Measurements from ENCODE around the gene PEX11G.

- TF ChIP-seq ATF1 (CRISPR knock-in tag; IDR thresholded peaks at IDR 0.05) (no peak), NR2C2 (CRISPR knock-in tag; IDR thresholded peaks at IDR 0.05) (no peak), JUN (CRISPR knock-in tag; IDR thresholded peaks at IDR 0.05) (no peak), CREB1 (CRISPR knock-in tag; IDR thresholded peaks at IDR 0.05) (no peak), TCF7 (CRISPR knock-in tag; IDR thresholded peaks at IDR 0.05; ENCODE audit: low read depth) (no peak), KAT7 (CRISPR knock-in tag; IDR thresholded peaks at IDR 0.05; ENCODE audit: borderline replicate concordance) (no peak), SP1 (CRISPR knock-in tag; conservative IDR thresholded peaks at IDR 0.05) (no peak), ZNF219 (CRISPR knock-in tag; IDR thresholded peaks at IDR 0.05; ENCODE audit: borderline replicate concordance) (no peak), TEAD4 (CRISPR knock-in tag; IDR thresholded peaks at IDR 0.05) (no peak), OVOL2 (CRISPR knock-in tag; IDR thresholded peaks at IDR 0.05; ENCODE audit: borderline replicate concordance) (no peak), TEAD1 (CRISPR knock-in tag; IDR thresholded peaks at IDR 0.05) (no peak), ZNF416 (CRISPR knock-in tag; IDR thresholded peaks at IDR 0.05) (no peak)
- TF ChIP-seq, protein P1, sequence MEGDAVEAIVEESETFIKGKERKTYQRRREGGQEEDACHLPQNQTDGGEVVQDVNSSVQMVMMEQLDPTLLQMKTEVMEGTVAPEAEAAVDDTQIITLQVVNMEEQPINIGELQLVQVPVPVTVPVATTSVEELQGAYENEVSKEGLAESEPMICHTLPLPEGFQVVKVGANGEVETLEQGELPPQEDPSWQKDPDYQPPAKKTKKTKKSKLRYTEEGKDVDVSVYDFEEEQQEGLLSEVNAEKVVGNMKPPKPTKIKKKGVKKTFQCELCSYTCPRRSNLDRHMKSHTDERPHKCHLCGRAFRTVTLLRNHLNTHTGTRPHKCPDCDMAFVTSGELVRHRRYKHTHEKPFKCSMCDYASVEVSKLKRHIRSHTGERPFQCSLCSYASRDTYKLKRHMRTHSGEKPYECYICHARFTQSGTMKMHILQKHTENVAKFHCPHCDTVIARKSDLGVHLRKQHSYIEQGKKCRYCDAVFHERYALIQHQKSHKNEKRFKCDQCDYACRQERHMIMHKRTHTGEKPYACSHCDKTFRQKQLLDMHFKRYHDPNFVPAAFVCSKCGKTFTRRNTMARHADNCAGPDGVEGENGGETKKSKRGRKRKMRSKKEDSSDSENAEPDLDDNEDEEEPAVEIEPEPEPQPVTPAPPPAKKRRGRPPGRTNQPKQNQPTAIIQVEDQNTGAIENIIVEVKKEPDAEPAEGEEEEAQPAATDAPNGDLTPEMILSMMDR (IDR thresholded peaks at IDR 0.05): no peak
- TF ChIP-seq, protein P2, sequence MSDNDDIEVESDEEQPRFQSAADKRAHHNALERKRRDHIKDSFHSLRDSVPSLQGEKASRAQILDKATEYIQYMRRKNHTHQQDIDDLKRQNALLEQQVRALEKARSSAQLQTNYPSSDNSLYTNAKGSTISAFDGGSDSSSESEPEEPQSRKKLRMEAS (CRISPR knock-in tag; IDR thresholded peaks at IDR 0.05): no peak
Measured at GRCh38 chr19:7527516-7528191, 38.8 kb upstream of the PEX11G start.

Measured in WTC11 (cell line).